Astrocyte of the spinal cord (primary cell): ENCODE data around the gene BOK.

Source experiments
- DNase-seq: peaks from one replicate; pipeline ENCODE4 v3.0.0; 2011; ENCODE audit warnings: low read depth, low spot score
- H3K4me3 ChIP-seq: 2 replicates; pipeline ENCODE4 v1.5.1; 2011; ENCODE audit warnings: low read depth, mild to moderate bottlenecking, low read length, moderate library complexity
- in situ Hi-C: cut with HindIII; loops from 2 replicates; pipeline ENCODE4 v1.10.0; 2017; ENCODE audit warnings: low sequenced_read_pairs
- TF ChIP-seq, protein P1 (sequence below): IDR thresholded peaks from 2 replicates; pipeline ENCODE4 v1.5.1; 2012; ENCODE audit warnings: low read depth, mild to moderate bottlenecking, low read length, inconsistent platforms

Gene BOK

GRCh38 chr2:241558532-241559322 is at the start of gene BOK:
Gene BOK (plus strand): TSS chr2:241558745. CDS start chr2:241559484, 739 bp downstream.
- TF ChIP-seq, protein P1, sequence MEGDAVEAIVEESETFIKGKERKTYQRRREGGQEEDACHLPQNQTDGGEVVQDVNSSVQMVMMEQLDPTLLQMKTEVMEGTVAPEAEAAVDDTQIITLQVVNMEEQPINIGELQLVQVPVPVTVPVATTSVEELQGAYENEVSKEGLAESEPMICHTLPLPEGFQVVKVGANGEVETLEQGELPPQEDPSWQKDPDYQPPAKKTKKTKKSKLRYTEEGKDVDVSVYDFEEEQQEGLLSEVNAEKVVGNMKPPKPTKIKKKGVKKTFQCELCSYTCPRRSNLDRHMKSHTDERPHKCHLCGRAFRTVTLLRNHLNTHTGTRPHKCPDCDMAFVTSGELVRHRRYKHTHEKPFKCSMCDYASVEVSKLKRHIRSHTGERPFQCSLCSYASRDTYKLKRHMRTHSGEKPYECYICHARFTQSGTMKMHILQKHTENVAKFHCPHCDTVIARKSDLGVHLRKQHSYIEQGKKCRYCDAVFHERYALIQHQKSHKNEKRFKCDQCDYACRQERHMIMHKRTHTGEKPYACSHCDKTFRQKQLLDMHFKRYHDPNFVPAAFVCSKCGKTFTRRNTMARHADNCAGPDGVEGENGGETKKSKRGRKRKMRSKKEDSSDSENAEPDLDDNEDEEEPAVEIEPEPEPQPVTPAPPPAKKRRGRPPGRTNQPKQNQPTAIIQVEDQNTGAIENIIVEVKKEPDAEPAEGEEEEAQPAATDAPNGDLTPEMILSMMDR = no peak
- in situ Hi-C loops = no loop called here
- peak within 1 kb of the TSS; percentile 57 for H3K4me3 ChIP-seq
- peak; percentile 79 for DNase-seq

- DNase-seq = no peak
- TF ChIP-seq, protein P1 = no peak
- peak overlapping the region; percentile 52 for H3K4me3 ChIP-seq
- in situ Hi-C loops = no loop called here
These were observed 49.3 kb upstream of the BOK start for GRCh38 chr2:241509155-241509784.

DNA sequence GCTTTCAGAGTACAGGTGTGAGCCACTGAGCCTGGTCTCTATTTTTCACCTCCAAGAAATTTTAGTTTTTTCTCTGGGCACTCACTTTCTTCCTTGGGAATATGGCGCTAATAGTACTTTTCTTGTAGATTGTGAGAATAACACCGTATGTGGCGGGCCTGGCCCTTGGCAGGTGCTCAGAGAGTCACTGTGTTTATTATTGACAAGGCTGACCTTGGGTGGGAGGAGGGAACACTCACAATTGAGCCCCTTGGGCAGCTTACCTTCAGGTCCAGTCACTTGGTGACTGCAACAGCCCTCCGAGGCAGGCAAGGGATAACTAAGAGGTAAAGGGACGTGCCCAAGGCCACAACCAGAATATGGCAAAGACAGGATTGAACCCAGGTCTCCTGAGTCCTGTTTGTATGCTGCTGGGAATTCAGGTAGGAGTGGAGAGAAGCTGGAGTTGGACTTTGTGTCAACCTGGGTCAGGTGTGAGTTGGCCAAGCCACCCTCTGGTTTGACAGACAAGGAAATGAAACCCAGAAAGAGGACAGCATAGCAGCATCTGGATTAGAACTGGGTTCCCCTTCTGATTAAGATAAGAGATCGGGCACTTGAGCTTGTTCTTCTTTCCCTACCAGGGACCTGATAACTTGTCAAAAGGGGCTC is 47.3 kb upstream of the BOK start:
- TF ChIP-seq, protein P1 = no peak
- H3K4me3 ChIP-seq = no peak overlapping the region
- DNase-seq = no peak
- in situ Hi-C loops = no loop called here

- DNase-seq = no peak
- TF ChIP-seq, protein P1 = no peak
- H3K4me3 ChIP-seq = no peak overlapping the region
These were observed 44.0 kb upstream of the BOK start for GRCh38 chr2:241514553-241514952.

GRCh38 chr2:241514986-241515737 is 43.4 kb upstream of the BOK start:
- TF ChIP-seq, protein P1 = no peak
- no peak overlapping the region for H3K4me3 ChIP-seq
- in situ Hi-C loops = no loop called here
- no peak for DNase-seq

More at GRCh38 chr2:241514553-241514952, 44.0 kb upstream of the BOK start:
- in situ Hi-C loops = no loop called here

- TF ChIP-seq, protein P1 = no peak
- in situ Hi-C loops = no loop called here
- H3K4me3 ChIP-seq = no peak overlapping the region
- DNase-seq = no peak
These were observed 42.0 kb upstream of the BOK start for GRCh38 chr2:241516520-241516965.
